ENCODE results near the gene SPDYE17.
"Not testable (repeated sequence)": the region's sequence is repeated elsewhere in the genome, so short reads cannot be mapped to it uniquely, and the experiment has no call there.

Gene SPDYE17

GRCh38 chr7:76974793-76975579, 57.2 kb downstream of the SPDYE17 start:
- DNase-seq (ENCODE audit: low read depth, low spot score); H3K27ac ChIP-seq: not testable (repeated sequence)

- not testable (repeated sequence) for H3K27ac ChIP-seq; DNase-seq (ENCODE audit: low read depth, low spot score)
Measured at GRCh38 chr7:76974336-76974735, 57.8 kb downstream of the SPDYE17 start.

GRCh38 chr7:76972391-76972790, 59.8 kb downstream of the SPDYE17 start:
- not testable (repeated sequence) for H3K27ac ChIP-seq; DNase-seq (ENCODE audit: low read depth, low spot score)

Data from epithelial cell of prostate (primary cell).